ES-I3 (cell line): ENCODE measurements around the gene MKRN1.
"Not testable (repeated sequence)": the region's sequence is repeated elsewhere in the genome, so short reads cannot be mapped to it uniquely, and the experiment has no call there.

Experiments
- H3K36me3 ChIP-seq: 2 replicates; pipeline ENCODE4 v1.6.1; 2013; ENCODE audit warnings: mild to moderate bottlenecking, low read length, control low read depth, moderate library complexity; ENCODE audit not compliant: insufficient read depth
- H3K4me1 ChIP-seq: 2 replicates; pipeline ENCODE4 v1.6.1; 2013; ENCODE audit warnings: mild to moderate bottlenecking, control low read depth, low read length; ENCODE audit not compliant: insufficient read depth
- H3K9ac ChIP-seq: 2 replicates; pipeline ENCODE4 v1.6.1; 2013; ENCODE audit warnings: low read depth, mild to moderate bottlenecking, low read length, moderate library complexity
- H3K9me3 ChIP-seq: 2 replicates; pipeline ENCODE4 v1.6.1; 2013; ENCODE audit warnings: mild to moderate bottlenecking, low read length, moderate library complexity; ENCODE audit not compliant: control insufficient read depth, insufficient read depth

Gene MKRN1

DNA sequence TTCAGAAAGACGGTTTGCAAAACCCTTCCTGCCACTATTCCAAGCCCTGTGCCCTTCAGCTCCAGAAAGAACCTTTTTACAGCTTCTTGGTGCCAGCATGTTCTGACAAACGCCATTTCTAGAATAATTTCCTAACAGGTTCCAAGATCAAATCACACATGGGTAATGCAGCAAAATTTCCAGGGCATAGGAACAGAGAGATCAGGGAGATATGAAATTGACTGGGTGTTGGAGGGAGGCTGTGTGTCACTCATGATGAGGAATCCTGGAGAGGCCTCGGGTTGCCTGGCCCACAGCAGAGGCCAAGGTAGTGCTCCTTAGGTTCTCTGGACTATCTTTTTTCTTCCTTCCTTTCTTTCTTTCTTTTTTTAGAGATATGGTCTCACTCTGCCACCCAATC, 45.9 kb downstream of the MKRN1 start:
- no peaks in the 10 kb centered on the region for H3K9me3 ChIP-seq
- no peaks in the 10 kb centered on the region for H3K36me3 ChIP-seq
- H3K9ac ChIP-seq = no peak overlapping the region
- H3K4me1 ChIP-seq = no peaks in the 10 kb centered on the region

DNA sequence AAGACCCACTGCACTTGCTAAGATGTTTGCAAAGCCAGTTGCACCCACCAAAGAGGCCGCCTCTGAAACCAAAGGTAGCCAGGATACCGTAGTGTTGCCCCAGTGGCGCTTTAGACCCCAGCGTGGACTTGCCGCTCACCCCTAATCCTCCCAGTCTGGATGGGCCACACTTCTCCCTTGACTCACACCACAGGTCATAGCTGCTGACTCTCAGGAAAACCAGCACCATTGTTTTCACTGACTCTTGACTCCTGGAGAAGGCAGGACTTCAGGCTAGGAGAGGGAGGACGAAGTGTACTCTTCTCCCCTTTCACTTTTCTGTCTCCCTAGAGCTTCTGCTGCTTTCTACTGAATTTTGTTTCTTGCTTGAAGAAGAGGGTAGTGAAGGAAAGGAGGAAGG, 53.2 kb downstream of the MKRN1 start:
- Histone ChIP-seq H3K9ac (no peak overlapping the region), H3K9me3 (no peaks in the 10 kb centered on the region), H3K4me1 (no peaks in the 10 kb centered on the region), H3K36me3 (no peaks in the 10 kb centered on the region)

DNA sequence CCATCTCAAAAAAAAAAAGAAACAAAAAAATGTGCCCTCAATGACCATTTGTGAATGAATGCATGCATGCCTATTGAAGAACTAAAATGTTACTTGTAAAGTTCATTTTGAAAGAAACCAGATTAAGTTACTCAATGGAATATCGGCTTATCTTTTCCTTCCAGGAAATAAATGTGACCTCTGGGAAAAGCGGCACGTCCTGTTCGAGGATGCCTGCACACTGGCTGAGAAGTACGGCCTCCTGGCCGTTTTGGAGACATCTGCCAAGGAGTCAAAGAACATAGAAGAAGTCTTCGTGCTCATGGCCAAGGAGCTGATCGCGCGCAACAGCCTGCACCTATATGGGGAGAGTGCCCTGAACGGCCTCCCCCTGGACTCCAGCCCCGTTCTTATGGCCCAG, 53.6 kb downstream of the MKRN1 start:
- Histone ChIP-seq H3K36me3 (no peaks in the 10 kb centered on the region), H3K9ac (no peak overlapping the region), H3K9me3 (no peaks in the 10 kb centered on the region), H3K4me1 (no peaks in the 10 kb centered on the region)

DNA sequence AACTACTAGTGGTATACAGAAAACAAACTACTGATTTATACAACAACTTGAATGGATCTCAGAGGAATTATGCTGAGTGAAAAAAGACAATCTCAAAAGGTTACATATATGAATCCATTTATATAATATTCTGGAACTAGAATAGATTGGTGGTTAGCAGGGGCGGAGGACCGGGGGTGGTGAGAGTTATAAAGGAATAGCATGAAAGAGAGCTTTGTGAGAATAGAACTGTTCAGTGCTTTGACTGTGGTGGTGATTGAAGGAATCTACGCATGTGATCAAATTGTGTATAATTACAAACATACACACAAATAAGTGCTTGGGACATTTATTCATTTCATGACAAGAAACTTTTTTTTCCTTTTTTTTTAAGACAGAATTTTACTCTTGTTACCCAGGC, 55.8 kb downstream of the MKRN1 start:
- H3K9me3 ChIP-seq = no peaks in the 10 kb centered on the region
- no peak overlapping the region for H3K9ac ChIP-seq
- no peaks in the 10 kb centered on the region for H3K36me3 ChIP-seq
- no peaks in the 10 kb centered on the region for H3K4me1 ChIP-seq

DNA sequence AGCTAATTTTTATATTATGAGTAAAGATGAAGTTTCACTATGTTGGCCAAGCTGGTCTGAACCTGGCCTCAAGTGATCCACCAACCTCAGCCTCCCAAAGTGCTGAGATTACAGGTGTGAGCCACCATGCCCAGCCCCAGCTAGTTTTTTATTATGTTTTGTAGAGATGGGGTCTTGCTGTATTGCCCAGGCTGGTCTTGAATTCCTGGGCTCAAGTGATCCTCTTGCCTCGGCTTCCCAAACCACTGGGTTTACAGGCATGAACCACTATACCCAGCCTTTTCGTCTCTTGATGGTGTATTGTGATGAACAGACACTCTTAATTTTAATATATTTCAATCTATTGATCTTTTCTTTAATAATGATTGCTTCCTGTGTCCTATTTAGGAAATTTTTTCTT, 57.8 kb downstream of the MKRN1 start:
- H3K9me3 ChIP-seq = no peaks in the 10 kb centered on the region
- H3K36me3 ChIP-seq = no peaks in the 10 kb centered on the region
- no peaks in the 10 kb centered on the region for H3K4me1 ChIP-seq
- H3K9ac ChIP-seq = no peak overlapping the region

DNA sequence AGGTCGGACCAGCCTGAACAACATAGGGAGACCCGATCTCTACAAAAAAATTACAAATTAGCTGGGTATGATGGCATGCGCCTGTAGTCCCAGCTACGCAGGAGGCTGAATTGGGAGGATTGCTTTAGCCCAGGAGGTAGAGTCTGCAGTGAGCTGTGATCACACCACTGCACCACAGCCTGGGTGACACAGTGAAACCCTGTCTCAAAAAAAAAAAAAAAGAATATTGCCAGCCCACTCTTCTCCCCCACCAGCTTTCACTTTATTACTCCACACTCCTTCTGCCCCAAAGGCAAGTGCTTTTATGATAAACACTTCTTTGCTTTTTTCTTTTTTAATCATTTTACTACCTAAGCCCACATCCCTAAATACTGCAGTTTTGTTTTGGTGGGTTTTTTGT, 60.7 kb downstream of the MKRN1 start:
- no peak overlapping the region for H3K9ac ChIP-seq
- no peaks in the 10 kb centered on the region; the same call in 1 of the 2 replicates for H3K4me1 ChIP-seq
- H3K36me3 ChIP-seq = no peaks in the 10 kb centered on the region
- H3K9me3 ChIP-seq = no peaks in the 10 kb centered on the region

DNA sequence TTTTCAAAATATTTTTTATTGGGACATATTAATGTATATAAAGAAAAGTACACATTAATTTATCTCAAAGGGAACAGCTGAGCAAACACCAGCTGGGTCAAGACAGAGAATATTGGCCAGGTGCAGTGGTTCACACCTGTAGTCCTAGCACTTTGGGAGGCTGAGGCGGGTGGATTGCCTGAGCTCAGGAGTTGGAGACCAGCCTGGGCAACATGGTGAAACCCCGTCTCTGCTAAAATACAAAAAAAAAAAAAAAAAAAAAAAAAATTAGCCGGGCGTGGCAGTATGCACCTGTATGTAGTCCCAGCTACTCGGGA, 61.2 kb downstream of the MKRN1 start:
- H3K36me3 ChIP-seq, H3K4me1 ChIP-seq, H3K9ac ChIP-seq, H3K9me3 ChIP-seq: not testable (repeated sequence)

DNA sequence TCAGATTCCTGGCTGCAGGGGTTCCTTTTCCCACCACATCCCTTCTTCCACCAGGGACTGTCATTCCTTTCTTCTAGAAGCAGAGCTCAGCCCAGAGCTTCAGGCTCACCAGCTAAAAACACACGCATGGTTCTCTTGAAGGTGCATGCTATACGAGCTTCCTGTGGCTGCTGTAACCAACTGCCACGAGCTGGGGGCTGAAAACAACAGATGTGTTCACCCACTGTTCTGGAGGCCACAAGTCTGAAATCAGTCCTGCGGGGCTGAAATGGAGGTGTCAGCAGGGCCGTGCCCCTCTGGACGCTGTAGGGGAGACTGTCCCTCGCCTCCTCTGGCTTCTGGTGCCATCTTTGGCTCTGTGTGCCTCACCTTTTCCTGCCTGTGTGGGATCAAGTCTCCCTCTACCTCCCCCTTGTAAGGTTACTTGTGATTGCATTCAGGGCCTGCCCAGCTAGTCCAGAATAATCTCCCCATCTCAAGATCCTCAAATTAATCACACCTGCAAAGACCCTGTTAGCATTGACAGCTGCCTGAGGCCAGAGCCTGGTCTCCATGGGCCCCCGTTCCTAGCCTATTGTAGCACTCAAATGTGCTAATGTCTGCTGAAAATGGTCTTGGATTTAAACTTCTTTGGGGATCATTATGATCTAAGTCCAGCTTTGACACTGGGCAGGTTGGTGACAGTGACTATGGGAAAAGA, 61.7 kb downstream of the MKRN1 start:
- Histone ChIP-seq H3K9me3 (no peaks in the 10 kb centered on the region), H3K9ac (no peak overlapping the region)

DNA sequence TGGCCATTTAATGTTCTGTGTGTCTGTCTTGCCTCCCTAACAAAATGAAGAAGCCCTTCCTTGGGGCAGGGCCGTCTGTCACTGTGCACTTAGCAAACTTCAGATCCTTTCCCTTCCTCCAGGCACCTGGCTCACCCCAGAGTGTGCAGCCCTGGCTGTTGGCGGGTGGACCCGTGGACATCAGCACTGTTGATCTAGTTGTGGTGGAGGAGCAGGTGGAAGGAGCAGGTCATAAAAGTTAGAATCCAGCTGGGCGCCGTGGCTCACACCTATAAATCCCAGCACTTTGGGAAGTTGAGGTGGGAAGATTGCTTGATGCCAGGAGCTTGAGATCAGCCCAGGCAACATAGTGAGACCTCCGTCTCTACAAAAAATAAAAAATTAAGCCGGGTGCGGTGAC, 62.7 kb downstream of the MKRN1 start:
- no peaks in the 10 kb centered on the region for H3K36me3 ChIP-seq
- H3K9ac ChIP-seq = no peak overlapping the region
- no peaks in the 10 kb centered on the region for H3K9me3 ChIP-seq
- H3K4me1 ChIP-seq = no peaks in the 10 kb centered on the region; the same call in 1 of the 2 replicates

More for the DNA sequence above, 61.7 kb downstream of the MKRN1 start:
- Histone ChIP-seq H3K36me3 (no peaks in the 10 kb centered on the region), H3K4me1 (no peaks in the 10 kb centered on the region; the same call in 1 of the 2 replicates)

DNA sequence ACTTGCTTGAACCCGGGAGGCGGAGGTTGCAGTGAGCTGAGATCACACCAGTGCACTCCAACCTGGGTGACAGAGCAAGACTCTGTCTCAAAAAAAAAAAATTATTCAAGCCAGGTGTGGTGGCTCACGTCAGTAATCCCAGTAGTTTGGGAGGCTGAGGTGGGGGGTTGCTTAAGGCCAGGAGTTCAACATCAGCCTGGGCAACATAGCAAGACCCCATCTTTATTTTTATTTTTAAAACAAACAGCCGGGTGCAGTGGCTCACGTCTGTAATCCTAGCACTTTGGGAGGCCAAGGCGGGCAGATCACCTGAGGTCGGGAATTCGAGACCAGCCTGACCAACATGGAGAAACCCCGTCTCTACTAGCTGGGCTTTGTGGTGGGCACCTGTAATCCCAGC, 63.5 kb downstream of the MKRN1 start:
- H3K4me1 ChIP-seq, H3K36me3 ChIP-seq, H3K9ac ChIP-seq, H3K9me3 ChIP-seq: not testable (repeated sequence)

DNA sequence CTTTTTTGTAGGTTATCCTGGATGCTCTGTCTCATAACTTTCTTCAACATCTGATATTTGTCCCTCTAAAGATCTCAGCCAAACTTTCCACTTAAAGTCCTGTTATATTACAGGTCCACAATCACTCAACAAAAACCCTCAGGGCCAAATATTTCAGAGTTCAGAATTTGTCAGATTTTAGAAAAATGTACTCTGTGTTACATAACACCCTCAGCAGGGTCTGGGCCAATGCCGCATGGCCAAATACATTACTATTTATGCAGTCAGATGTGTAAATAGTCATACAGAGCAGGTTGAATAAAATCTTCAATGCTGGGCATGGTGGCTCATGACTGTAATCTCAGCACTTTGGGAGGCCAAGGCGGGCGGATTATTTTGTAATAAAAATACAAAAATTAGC, 63.9 kb downstream of the MKRN1 start:
- no peaks in the 10 kb centered on the region for H3K36me3 ChIP-seq
- H3K9me3 ChIP-seq = no peaks in the 10 kb centered on the region
- H3K4me1 ChIP-seq = no peaks in the 10 kb centered on the region; the same call in 1 of the 2 replicates
- no peak overlapping the region for H3K9ac ChIP-seq

DNA sequence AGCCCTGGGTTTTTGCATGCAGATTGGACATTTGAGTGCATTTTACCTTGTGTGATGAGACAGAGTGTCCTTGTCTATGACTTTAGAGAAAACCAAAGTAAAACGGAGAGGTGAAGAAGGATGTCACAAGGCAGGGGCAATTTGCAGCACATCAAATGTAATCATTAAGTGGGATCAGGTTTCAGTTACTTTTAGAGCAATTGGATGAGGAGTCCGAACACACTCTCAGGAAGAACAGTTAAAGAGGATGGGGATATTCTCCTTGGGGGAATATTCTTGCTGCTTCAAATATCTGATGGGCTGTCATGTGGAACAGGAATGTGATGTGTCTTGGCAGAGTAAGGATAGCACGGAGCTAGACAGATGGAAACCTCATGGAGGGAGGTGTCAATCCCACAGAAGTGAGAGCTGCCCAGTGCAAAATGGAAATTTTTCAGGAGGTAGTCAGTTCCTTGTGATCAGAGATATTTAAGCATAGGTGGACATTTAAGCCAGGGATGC, 74.7 kb downstream of the MKRN1 start:
- Histone ChIP-seq H3K4me1 (peaks cover 3% of the 10 kb centered on the region), H3K9ac (peak overlapping the region; percentile 66), H3K9me3 (no peaks in the 10 kb centered on the region), H3K36me3 (no peaks in the 10 kb centered on the region)

DNA sequence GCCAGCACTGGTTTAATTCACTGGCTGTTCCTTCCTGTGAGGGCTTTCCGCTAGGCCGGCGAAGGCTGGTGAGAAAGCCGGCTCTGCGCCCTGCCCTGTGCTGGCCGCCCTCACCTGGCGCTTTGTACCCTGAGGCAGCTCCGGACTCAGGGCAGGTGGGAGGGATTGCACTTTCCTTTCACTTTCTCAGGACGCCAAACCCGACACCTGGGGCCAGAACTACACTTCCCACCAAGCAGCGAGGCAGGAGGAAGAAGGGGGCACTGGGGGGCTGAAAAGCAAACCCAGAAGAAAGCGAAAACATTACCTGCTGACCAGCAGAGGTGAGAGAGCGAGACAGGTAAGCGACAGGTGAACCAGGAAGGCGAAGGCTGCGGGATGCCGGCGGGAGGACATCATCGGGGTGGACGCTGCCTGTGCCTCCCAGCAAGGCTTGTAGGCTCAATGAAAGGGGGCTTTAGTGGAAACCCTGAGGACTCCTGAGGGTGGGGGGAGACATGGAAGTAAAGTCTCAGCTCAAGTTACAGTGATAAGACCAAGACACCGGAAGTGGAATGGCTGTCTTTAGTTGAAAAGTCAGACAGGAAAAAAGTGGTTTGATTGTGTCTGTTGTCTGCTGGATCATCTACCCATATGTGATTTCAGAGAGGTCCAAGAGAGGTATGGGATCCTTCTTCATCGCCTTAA, 75.3 kb downstream of the MKRN1 start, which contains the start of gene RAB19:
TSS of gene RAB19 (plus strand) at position 181 of the 687 bp plus-strand sequence. CDS start 3,589 bp downstream, outside the sequence.
- H3K4me1 ChIP-seq = peaks cover 3% of the 10 kb centered on the region
- H3K36me3 ChIP-seq = no peaks in the 10 kb centered on the region
- peak within 1 kb of the TSS; percentile 66 for H3K9ac ChIP-seq
- no peaks in the 10 kb centered on the region for H3K9me3 ChIP-seq
